Calu3 (cell line): ENCODE data around the gene SLC25A24. TPM values are rescaled to one million over a fixed set of nuclear protein-coding genes. Genes with fewer than 3 reads are reported as not detected.

Experiments
- BruUV-seq: library from RNA; stranded (reverse); fragments of 400-500 nt; replicated peaks from 2 replicates; lab custom pipeline; 2021; lab: Mats Ljungman, UMichigan
- CTCF ChIA-PET: fragments of 300-600 bp; sonication (Branson Sonifier 250); formaldehyde crosslinking; loops from one replicate; lab custom pipeline; 2022; ENCODE audit warnings: antibody characterized with exemption; lab: Charles Lee
- DNase-seq: peaks from one replicate; pipeline ENCODE4 v3.0.0; 2022
- H3K27ac Mint-ChIP-seq: one replicate; pipeline ENCODE4 v1.8.0; 2022; ENCODE audit warnings: mixed read lengths; ENCODE audit not compliant: unreplicated experiment
- H3K27me3 Mint-ChIP-seq: one replicate; pipeline ENCODE4 v1.8.0; 2022; ENCODE audit warnings: mixed read lengths; ENCODE audit not compliant: unreplicated experiment
- H3K36me3 Mint-ChIP-seq: one replicate; pipeline ENCODE4 v1.8.0; 2022; ENCODE audit warnings: mild to moderate bottlenecking, moderate library complexity, mixed read lengths; ENCODE audit not compliant: insufficient read depth, unreplicated experiment
- H3K4me1 Mint-ChIP-seq: one replicate; pipeline ENCODE4 v1.8.0; 2022; ENCODE audit warnings: mild to moderate bottlenecking, low read depth, mixed read lengths; ENCODE audit not compliant: unreplicated experiment
- H3K4me3 Mint-ChIP-seq: one replicate; pipeline ENCODE4 v1.8.0; 2022; ENCODE audit warnings: mild to moderate bottlenecking, low read depth, moderate library complexity, mixed read lengths; ENCODE audit not compliant: unreplicated experiment
- H3K9me3 Mint-ChIP-seq: one replicate; pipeline ENCODE4 v1.8.0; 2022; ENCODE audit warnings: low read depth, mixed read lengths; ENCODE audit not compliant: unreplicated experiment
- CTCF ChIP-seq: fragments of 200-600 bp; IDR thresholded peaks from one replicate; pipeline ENCODE4 v1.8.0; 2022; ENCODE audit warnings: antibody characterized with exemption; ENCODE audit not compliant: unreplicated experiment
- intact Hi-C: fragments of 100-400 bp; cut with micrococcal nuclease; formaldehyde crosslinking; loops from one replicate; pipeline ENCODE4 v1.10.0; 2022; ENCODE audit not compliant: unreplicated experiment
- total RNA-seq: library from RNA; stranded (reverse); gene quantifications from 2 replicates; pipeline ENCODE4 v1.2.3, GENCODE V29; 2022

SLC25A24 gene
- total RNA-seq, 1 experiment from 2014 or later: 40.7 TPM

GRCh38 chr1:108089477-108089876, 110.7 kb downstream of the SLC25A24 start:
- no peaks in the 10 kb centered on the region for H3K9me3 Mint-ChIP-seq
- TF ChIP-seq CTCF: no peak
- no peak for DNase-seq
- no TSS peak for BruUV-seq
- peaks cover 34% of the 10 kb centered on the region for H3K27me3 Mint-ChIP-seq
- H3K4me3 Mint-ChIP-seq: no peak overlapping the region
- no peak overlapping the region for H3K27ac Mint-ChIP-seq
- H3K4me1 Mint-ChIP-seq: no peaks in the 10 kb centered on the region
- no peaks in the 10 kb centered on the region for H3K36me3 Mint-ChIP-seq
- intact Hi-C loops: no loop called here
- CTCF ChIA-PET: no interaction called here

- DNase-seq: no peak
- CTCF ChIA-PET: no interaction called here
Observed at GRCh38 chr1:108085628-108086027, 114.5 kb downstream of the SLC25A24 start.

GRCh38 chr1:108084866-108085477, 115.2 kb downstream of the SLC25A24 start:
- Mint-ChIP-seq H3K27me3 (peaks cover 48% of the 10 kb centered on the region), H3K27ac (no peak overlapping the region), H3K4me3 (no peak overlapping the region), H3K36me3 (no peaks in the 10 kb centered on the region), H3K9me3 (peaks cover 2% of the 10 kb centered on the region), H3K4me1 (no peaks in the 10 kb centered on the region)
- BruUV-seq: no TSS peak
- CTCF ChIA-PET: no interaction called here
- intact Hi-C loops: no loop called here
- TF ChIP-seq CTCF: no peak
- DNase-seq: no peak

More at GRCh38 chr1:108085628-108086027, 114.5 kb downstream of the SLC25A24 start:
- no peaks in the 10 kb centered on the region for H3K4me1 Mint-ChIP-seq
- intact Hi-C loops: no loop called here
- no peak for TF ChIP-seq CTCF
- BruUV-seq: no TSS peak
- peaks cover 41% of the 10 kb centered on the region for H3K27me3 Mint-ChIP-seq
- H3K27ac Mint-ChIP-seq: no peak overlapping the region
- no peak overlapping the region for H3K4me3 Mint-ChIP-seq
- peaks cover 2% of the 10 kb centered on the region for H3K9me3 Mint-ChIP-seq
- H3K36me3 Mint-ChIP-seq: no peaks in the 10 kb centered on the region

Other genes starting within 250 kb of the SLC25A24 start
- 33.3 and 38.2 TPM in 2 replicates for gene VAV3, start 235.2 kb downstream of the SLC25A24 start, total RNA-seq
- not detected in 2 replicates for gene NBPF4, start 43.7 kb upstream of the SLC25A24 start, total RNA-seq
- gene NBPF6, start 250.0 kb upstream of the SLC25A24 start, total RNA-seq: not detected in 2 replicates